A549 treated with GW870086 at 1 μM for 4 hours (cell line): ENCODE data around the gene KHDC3L. TPM values are rescaled to one million over a fixed set of nuclear protein-coding genes. Genes with fewer than 3 reads are reported as not detected.

Source experiments
- total RNA-seq: library from RNA; stranded (reverse); fragments of 200-300 nt; extraction: Qiagen RNA extraction; gene quantifications from 5 replicates; pipeline ENCODE4 v1.2.3, GENCODE V29; 2022; ENCODE audit warnings: low read depth

The KHDC3L gene
- not detected in 5 replicates for total RNA-seq

GRCh38 chr6:73362358-73362757 is at the start of gene KHDC3L:
TSS of gene KHDC3L (plus strand) at chr6:73362658. CDS start at chr6:73362730, 72 bp downstream.

GRCh38 chr6:73353636-73354593 is 8.5 kb upstream of the KHDC3L start, which contains the start of gene DPPA5:
TSS of gene DPPA5 (minus strand) at chr6:73354276. CDS start at chr6:73354225, 51 bp downstream.

GRCh38 chr6:73369563-73369962 is 7.1 kb downstream of the KHDC3L start, which contains the start of gene OOEP:
TSS of gene OOEP (minus strand) at chr6:73369897. CDS start at chr6:73369792, 105 bp downstream.

GRCh38 chr6:73394577-73395354 is 32.3 kb downstream of the KHDC3L start, which contains the start of gene DDX43:
TSS of gene DDX43 (plus strand) at chr6:73394828. CDS start at chr6:73394906, 78 bp downstream.

Other genes with a start within 250 kb of the KHDC3L start
- 0.36 to 0.51 TPM (median 0.42 TPM) in 4 of 5 replicates, not detected in the other for gene KHDC1L, start 137.2 kb upstream of the KHDC3L start, total RNA-seq
- gene KHDC1, start 99.5 kb upstream of the KHDC3L start, total RNA-seq = 2.7 to 3.9 TPM (median 3.7 TPM) in 5 replicates
- gene DPPA5, start 8.4 kb upstream of the KHDC3L start, total RNA-seq = not detected in 5 replicates
- gene OOEP, start 7.2 kb downstream of the KHDC3L start, total RNA-seq = not detected in 5 replicates
- not detected in 5 replicates for gene DDX43, start 32.2 kb downstream of the KHDC3L start, total RNA-seq
- gene CGAS, start 89.6 kb downstream of the KHDC3L start, total RNA-seq = 4.6 to 5.0 TPM (median 4.8 TPM) in 5 replicates
- gene MTO1, start 99.1 kb downstream of the KHDC3L start, total RNA-seq = 8.7 to 12.2 TPM (median 10.0 TPM) in 5 replicates
- gene EEF1A1, start 158.4 kb downstream of the KHDC3L start, total RNA-seq = 7,093 to 8,627 TPM (median 7,429 TPM) in 5 replicates